Tibial nerve (tissue), 3 donors: ENCODE results near the gene ADGRG6.

Experiments
- CTCF ChIP-seq, 5 experiments: fragments of 200-600 bp in 3 of 5; fragments of 450-650 bp in 2 of 5; sonication (generic) in 3 of 5; IDR thresholded peaks; one replicate each; pipeline ENCODE4 v1.5.1; 2016 to 2019; ENCODE audit warnings: antibody characterized with exemption in 5 of 5, mild to moderate bottlenecking in 3 of 5, moderate library complexity in 2 of 5
- POLR2A ChIP-seq, 2 donors: fragments of 450-650 bp; IDR thresholded peaks; one replicate each; pipeline ENCODE4 v1.6.1; 2017; ENCODE audit warnings: antibody characterized with exemption in 2 of 2, mild to moderate bottlenecking in 2 of 2, moderate library complexity in 2 of 2

GRCh38 chr6:142297605-142297995 is 4.2 kb upstream of the ADGRG6 start:
- TF ChIP-seq CTCF (IDR thresholded peaks at IDR 0.05) (no peak), POLR2A (IDR thresholded peaks at IDR 0.05) (no peak)
